ENCODE data around the gene LAMA5.

Gene LAMA5

GRCh38 chr20:62305765-62306413, 61.2 kb downstream of the LAMA5 start:
- Histone ChIP-seq H3F3A (ENCODE audit: insufficient read depth, low read length) (peaks cover 11% of the 10 kb centered on the region; the same call in 1 of the 2 replicates), H3K4me2 (ENCODE audit: low read depth, low read length) (no peak overlapping the region; the same call in 1 of the 2 replicates)

GRCh38 chr20:62305149-62305764, 61.9 kb downstream of the LAMA5 start:
- peak; percentile 30 for DNase-seq
- H3K4me2 ChIP-seq (ENCODE audit: low read depth, low read length), result peak overlapping the region; percentile 95
- no peak for TF ChIP-seq EZH2 (optimal IDR thresholded peaks at IDR 0.05; ENCODE audit: low read depth, low read length)
- TF ChIP-seq, protein P1, sequence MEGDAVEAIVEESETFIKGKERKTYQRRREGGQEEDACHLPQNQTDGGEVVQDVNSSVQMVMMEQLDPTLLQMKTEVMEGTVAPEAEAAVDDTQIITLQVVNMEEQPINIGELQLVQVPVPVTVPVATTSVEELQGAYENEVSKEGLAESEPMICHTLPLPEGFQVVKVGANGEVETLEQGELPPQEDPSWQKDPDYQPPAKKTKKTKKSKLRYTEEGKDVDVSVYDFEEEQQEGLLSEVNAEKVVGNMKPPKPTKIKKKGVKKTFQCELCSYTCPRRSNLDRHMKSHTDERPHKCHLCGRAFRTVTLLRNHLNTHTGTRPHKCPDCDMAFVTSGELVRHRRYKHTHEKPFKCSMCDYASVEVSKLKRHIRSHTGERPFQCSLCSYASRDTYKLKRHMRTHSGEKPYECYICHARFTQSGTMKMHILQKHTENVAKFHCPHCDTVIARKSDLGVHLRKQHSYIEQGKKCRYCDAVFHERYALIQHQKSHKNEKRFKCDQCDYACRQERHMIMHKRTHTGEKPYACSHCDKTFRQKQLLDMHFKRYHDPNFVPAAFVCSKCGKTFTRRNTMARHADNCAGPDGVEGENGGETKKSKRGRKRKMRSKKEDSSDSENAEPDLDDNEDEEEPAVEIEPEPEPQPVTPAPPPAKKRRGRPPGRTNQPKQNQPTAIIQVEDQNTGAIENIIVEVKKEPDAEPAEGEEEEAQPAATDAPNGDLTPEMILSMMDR (IDR thresholded peaks at IDR 0.05; ENCODE audit: low read length), result no peak
- no peak for TF ChIP-seq EZH2phosphoT487 (IDR thresholded peaks at IDR 0.05; ENCODE audit: low read length)
- no peak overlapping the region for H2AFZ ChIP-seq (ENCODE audit: low read length)
- H4K20me1 ChIP-seq (ENCODE audit: insufficient read depth, low read length), result peaks cover 30% of the 10 kb centered on the region
- no peaks in the 10 kb centered on the region for H3K9me3 ChIP-seq (replicated peaks; ENCODE audit: insufficient read depth, low read length)
- H3K27me3 ChIP-seq (replicated peaks; ENCODE audit: insufficient read depth, low read length), result no peaks in the 10 kb centered on the region
- peaks cover 11% of the 10 kb centered on the region; the same call in 1 of the 2 replicates for H3F3A ChIP-seq (ENCODE audit: insufficient read depth, low read length)
- H3K9ac ChIP-seq (ENCODE audit: low read length), result peak overlapping the region; percentile 91
- H3K79me2 ChIP-seq (ENCODE audit: low read length), result peaks cover 50% of the 10 kb centered on the region
- peaks cover 15% of the 10 kb centered on the region for H3K36me3 ChIP-seq (replicated peaks; ENCODE audit: insufficient read depth, low read length)
- H3K4me1 ChIP-seq (ENCODE audit: low read length), result peaks cover 9% of the 10 kb centered on the region
- H3K27ac ChIP-seq (ENCODE audit: low read length), result peak overlapping the region; percentile 56; the same call in 1 of the 2 replicates
- no peaks in the 10 kb centered on the region for H3K9me2 ChIP-seq (replicated peaks; ENCODE audit: insufficient read depth, low read length)
- H3K4me3 ChIP-seq (ENCODE audit: low read length), result peak overlapping the region; percentile 85

More at GRCh38 chr20:62305765-62306413, 61.2 kb downstream of the LAMA5 start:
- no peak overlapping the region for H3K27ac ChIP-seq (ENCODE audit: low read length)
- DNase-seq, result no peak
- H3K9me3 ChIP-seq (replicated peaks; ENCODE audit: insufficient read depth, low read length), result no peaks in the 10 kb centered on the region
- peaks cover 50% of the 10 kb centered on the region for H3K79me2 ChIP-seq (ENCODE audit: low read length)
- H2AFZ ChIP-seq (ENCODE audit: low read length), result no peak overlapping the region
- H3K9ac ChIP-seq (ENCODE audit: low read length), result no peak overlapping the region
- no peaks in the 10 kb centered on the region for H3K27me3 ChIP-seq (replicated peaks; ENCODE audit: insufficient read depth, low read length)
- H3K9me2 ChIP-seq (replicated peaks; ENCODE audit: insufficient read depth, low read length), result no peaks in the 10 kb centered on the region
- no peak overlapping the region for H3K4me3 ChIP-seq (ENCODE audit: low read length)
- peaks cover 9% of the 10 kb centered on the region for H3K4me1 ChIP-seq (ENCODE audit: low read length)
- TF ChIP-seq EZH2phosphoT487 (IDR thresholded peaks at IDR 0.05; ENCODE audit: low read length), result no peak
- TF ChIP-seq EZH2 (optimal IDR thresholded peaks at IDR 0.05; ENCODE audit: low read depth, low read length), result no peak
- TF ChIP-seq, protein P1 (IDR thresholded peaks at IDR 0.05; ENCODE audit: low read length), result no peak
- peaks cover 15% of the 10 kb centered on the region for H3K36me3 ChIP-seq (replicated peaks; ENCODE audit: insufficient read depth, low read length)
- H4K20me1 ChIP-seq (ENCODE audit: insufficient read depth, low read length), result peaks cover 30% of the 10 kb centered on the region

DNA sequence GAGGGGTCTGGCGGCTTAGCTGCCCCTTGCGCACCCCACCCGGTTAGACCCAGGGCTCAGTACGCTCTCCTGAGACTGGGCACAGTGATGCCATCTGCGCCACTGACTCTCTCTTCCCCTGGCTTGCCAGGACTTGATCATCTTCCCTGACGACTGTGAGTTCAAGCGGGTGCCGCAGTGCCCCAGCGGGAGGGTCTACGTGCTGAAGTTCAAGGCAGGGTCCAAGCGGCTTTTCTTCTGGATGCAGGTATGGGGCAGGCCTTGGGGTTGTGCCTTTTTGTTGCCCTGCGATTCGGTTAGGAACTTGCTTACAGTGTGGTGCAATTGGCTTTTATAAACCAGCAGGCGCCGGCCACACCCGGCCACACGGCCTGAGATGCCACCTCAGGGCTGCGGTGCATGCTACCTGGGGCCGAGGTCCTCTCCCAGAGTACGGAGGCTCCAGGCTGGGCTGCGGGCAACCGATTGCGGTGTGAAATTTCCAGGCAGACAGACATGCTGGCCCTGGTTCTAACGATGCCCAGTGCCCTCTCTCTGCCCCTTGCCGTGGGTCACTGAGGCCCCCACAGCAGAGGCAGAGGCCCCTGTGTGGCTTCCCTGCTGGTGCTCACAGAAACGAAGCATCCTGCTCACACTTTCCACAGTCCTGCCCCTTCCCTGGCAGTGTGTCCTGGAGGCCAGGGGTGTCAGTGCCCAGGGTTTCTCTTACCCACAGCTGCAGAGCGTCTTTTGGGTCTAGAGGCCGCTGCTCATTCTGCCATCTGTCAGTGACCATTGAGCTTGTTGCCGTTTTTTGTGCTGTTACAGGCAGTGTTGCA, 62.6 kb downstream of the LAMA5 start:
- peaks cover 50% of the 10 kb centered on the region for H3K79me2 ChIP-seq (ENCODE audit: low read length)
- no peaks in the 10 kb centered on the region for H3K9me2 ChIP-seq (replicated peaks; ENCODE audit: insufficient read depth, low read length)
- H3K9ac ChIP-seq (ENCODE audit: low read length), result peak overlapping the region; percentile 91
- peak overlapping the region; percentile 95 for H3K4me2 ChIP-seq (ENCODE audit: low read depth, low read length)
- no peak overlapping the region for H2AFZ ChIP-seq (ENCODE audit: low read length)
- TF ChIP-seq EZH2phosphoT487 (IDR thresholded peaks at IDR 0.05; ENCODE audit: low read length), result no peak
- TF ChIP-seq EZH2 (optimal IDR thresholded peaks at IDR 0.05; ENCODE audit: low read depth, low read length), result no peak
- TF ChIP-seq, protein P1 (IDR thresholded peaks at IDR 0.05; ENCODE audit: low read length), result no peak
- H3K9me3 ChIP-seq (replicated peaks; ENCODE audit: insufficient read depth, low read length), result no peaks in the 10 kb centered on the region
- peaks cover 11% of the 10 kb centered on the region; the same call in 1 of the 2 replicates for H3F3A ChIP-seq (ENCODE audit: insufficient read depth, low read length)
- H3K27me3 ChIP-seq (replicated peaks; ENCODE audit: insufficient read depth, low read length), result no peaks in the 10 kb centered on the region
- peaks cover 9% of the 10 kb centered on the region for H3K4me1 ChIP-seq (ENCODE audit: low read length)
- peak; percentile 11 for DNase-seq
- H3K4me3 ChIP-seq (ENCODE audit: low read length), result peak overlapping the region; percentile 85
- peaks cover 30% of the 10 kb centered on the region for H4K20me1 ChIP-seq (ENCODE audit: insufficient read depth, low read length)
- peaks cover 15% of the 10 kb centered on the region for H3K36me3 ChIP-seq (replicated peaks; ENCODE audit: insufficient read depth, low read length)
- peak overlapping the region; percentile 56; the same call in 1 of the 2 replicates for H3K27ac ChIP-seq (ENCODE audit: low read length)

Data from MM.1S (cell line).